HL-60 (cell line): ENCODE results near the gene C11orf16.
"Not testable (repeated sequence)": the region's sequence is repeated elsewhere in the genome, so short reads cannot be mapped to it uniquely, and the experiment has no call there.

ENCODE experiments used
- DNase-seq, 2 experiments: peaks; one replicate each; pipeline ENCODE4 v3.0.0-alpha.2; 2010 to 2020; ENCODE audit warnings: low read depth in 1 of 2, low spot score in 1 of 2
- H3K27ac ChIP-seq: fragments of 250-450 bp; sonication (Bioruptor Pico); replicated peaks from 2 replicates; pipeline ENCODE4 v1.5.1; 2020; ENCODE audit warnings: mild to moderate bottlenecking, moderate library complexity
- H3K27me3 ChIP-seq: fragments of 250-450 bp; sonication (Bioruptor Pico); 2 replicates; pipeline ENCODE4 v1.5.1; 2021; ENCODE audit warnings: mild to moderate bottlenecking, moderate library complexity; ENCODE audit not compliant: insufficient read depth, poor library complexity, severe bottlenecking
- H3K4me3 ChIP-seq: replicated peaks from 2 replicates; pipeline ENCODE4 v1.5.1; 2011; ENCODE audit warnings: mild to moderate bottlenecking, control low read depth, low read length; ENCODE audit not compliant: insufficient read depth
- GABPA ChIP-seq: IDR thresholded peaks from 2 replicates; pipeline ENCODE4 v1.6.1; 2012; ENCODE audit warnings: low read depth
- POLR2AphosphoS5 ChIP-seq: IDR thresholded peaks from 2 replicates; pipeline ENCODE4 v1.6.1; 2012; ENCODE audit warnings: low read depth
- REST ChIP-seq: IDR thresholded peaks from 2 replicates; pipeline ENCODE4 v1.6.1; 2012; ENCODE audit warnings: low read depth; ENCODE audit not compliant: insufficient replicate concordance
- SPI1 ChIP-seq: IDR thresholded peaks from 2 replicates; pipeline ENCODE4 v1.6.1; 2012; ENCODE audit warnings: low read depth, mild to moderate bottlenecking, borderline replicate concordance
- long read RNA-seq: library from polyadenylated mRNA; unstranded; transcript quantifications from one replicate; pipeline ENCODE4 v2.0.0, GENCODE V29; 2020
- TF ChIP-seq, protein P1 (sequence below): IDR thresholded peaks from one replicate; pipeline ENCODE4 v1.5.1; 2011; ENCODE audit warnings: low read length, control low read depth, inconsistent platforms; ENCODE audit not compliant: insufficient read depth

Gene C11orf16
- long read RNA-seq = 0 reads

DNA sequence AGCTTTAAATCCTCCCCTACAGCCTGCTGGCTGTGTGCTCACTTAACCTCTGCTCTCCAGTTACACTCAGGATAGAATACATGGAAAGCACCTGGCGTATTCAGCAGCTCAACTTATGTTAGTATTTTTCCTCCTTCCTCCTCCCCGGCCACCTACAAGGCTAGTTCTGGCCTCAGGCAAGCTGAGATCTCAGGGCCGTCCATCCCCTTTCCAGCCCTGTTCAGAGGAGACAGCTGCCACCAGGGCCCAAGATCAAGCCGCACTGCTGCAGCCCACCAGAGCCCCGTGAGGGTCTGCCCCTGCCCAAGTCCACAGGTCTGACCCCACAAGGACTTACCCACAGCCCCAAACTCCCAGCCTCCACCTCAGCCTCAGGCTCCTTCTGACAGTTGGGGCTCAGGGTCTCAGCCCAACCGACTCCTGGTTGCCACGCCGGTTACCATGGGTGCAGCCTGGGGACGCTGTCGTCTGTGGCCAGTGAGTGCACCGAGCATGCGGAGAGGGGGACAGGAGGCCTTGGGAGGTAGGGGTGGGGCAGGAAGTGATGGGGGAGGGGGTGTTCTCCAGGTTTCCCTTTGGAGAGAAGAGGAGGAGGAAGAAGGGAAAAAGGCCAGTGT, at the start of gene C11orf16:
C11orf16 (minus strand) TSS at position 384 of the 617 bp plus-strand sequence. CDS start 639 bp downstream, outside the sequence.
- Histone ChIP-seq H3K27me3 (no peaks in the 10 kb centered on the region), H3K4me3 (no peak within 1 kb of the TSS), H3K27ac (no peak within 1 kb of the TSS)
- DNase-seq = no peak
- no peak for TF ChIP-seq POLR2AphosphoS5
- no peak for TF ChIP-seq SPI1
- TF ChIP-seq, protein P1, sequence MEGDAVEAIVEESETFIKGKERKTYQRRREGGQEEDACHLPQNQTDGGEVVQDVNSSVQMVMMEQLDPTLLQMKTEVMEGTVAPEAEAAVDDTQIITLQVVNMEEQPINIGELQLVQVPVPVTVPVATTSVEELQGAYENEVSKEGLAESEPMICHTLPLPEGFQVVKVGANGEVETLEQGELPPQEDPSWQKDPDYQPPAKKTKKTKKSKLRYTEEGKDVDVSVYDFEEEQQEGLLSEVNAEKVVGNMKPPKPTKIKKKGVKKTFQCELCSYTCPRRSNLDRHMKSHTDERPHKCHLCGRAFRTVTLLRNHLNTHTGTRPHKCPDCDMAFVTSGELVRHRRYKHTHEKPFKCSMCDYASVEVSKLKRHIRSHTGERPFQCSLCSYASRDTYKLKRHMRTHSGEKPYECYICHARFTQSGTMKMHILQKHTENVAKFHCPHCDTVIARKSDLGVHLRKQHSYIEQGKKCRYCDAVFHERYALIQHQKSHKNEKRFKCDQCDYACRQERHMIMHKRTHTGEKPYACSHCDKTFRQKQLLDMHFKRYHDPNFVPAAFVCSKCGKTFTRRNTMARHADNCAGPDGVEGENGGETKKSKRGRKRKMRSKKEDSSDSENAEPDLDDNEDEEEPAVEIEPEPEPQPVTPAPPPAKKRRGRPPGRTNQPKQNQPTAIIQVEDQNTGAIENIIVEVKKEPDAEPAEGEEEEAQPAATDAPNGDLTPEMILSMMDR = no peak
- TF ChIP-seq REST = no peak
- TF ChIP-seq GABPA = no peak

- no peaks in the 10 kb centered on the region for H3K27me3 ChIP-seq
- H3K27ac ChIP-seq = no peak overlapping the region
- TF ChIP-seq POLR2AphosphoS5 = no peak
- no peak for TF ChIP-seq GABPA
- TF ChIP-seq SPI1 = no peak
- no peak for TF ChIP-seq REST
- TF ChIP-seq, protein P1 = no peak
- no peak overlapping the region for H3K4me3 ChIP-seq
- no peak for DNase-seq
These were observed 47.7 kb upstream of the C11orf16 start for GRCh38 chr11:8980485-8980884.

GRCh38 chr11:8979365-8979764, 46.6 kb upstream of the C11orf16 start:
- not testable (repeated sequence) for H3K27me3 ChIP-seq, H3K27ac ChIP-seq, DNase-seq, H3K4me3 ChIP-seq

DNA sequence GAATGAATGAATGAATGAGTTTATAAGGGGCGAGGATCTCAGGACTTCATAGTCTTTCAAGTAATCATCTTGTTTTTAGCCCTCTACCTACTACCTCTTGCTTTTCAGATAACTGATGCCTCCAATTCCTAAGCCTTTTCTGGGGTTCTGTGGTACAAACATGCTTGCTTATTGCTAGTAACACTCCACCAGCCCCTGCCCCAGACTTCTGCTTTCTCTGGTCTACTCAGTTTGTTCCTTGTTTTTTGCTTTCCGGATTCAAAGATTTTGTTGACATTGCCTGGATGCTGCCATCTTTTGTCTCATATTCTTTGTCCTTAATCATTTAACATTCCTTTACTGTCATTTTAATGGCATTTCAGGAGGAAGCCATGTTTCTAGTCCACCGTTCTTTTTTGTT, 40.4 kb upstream of the C11orf16 start:
- peak; percentile 79; the same call in 1 of the 2 replicates for TF ChIP-seq SPI1
- no peak for TF ChIP-seq POLR2AphosphoS5
- Histone ChIP-seq H3K4me3 (no peak overlapping the region), H3K27me3 (no peaks in the 10 kb centered on the region), H3K27ac (no peak overlapping the region)
- peak in 1 of 2 experiments; percentile 59 for DNase-seq

DNA sequence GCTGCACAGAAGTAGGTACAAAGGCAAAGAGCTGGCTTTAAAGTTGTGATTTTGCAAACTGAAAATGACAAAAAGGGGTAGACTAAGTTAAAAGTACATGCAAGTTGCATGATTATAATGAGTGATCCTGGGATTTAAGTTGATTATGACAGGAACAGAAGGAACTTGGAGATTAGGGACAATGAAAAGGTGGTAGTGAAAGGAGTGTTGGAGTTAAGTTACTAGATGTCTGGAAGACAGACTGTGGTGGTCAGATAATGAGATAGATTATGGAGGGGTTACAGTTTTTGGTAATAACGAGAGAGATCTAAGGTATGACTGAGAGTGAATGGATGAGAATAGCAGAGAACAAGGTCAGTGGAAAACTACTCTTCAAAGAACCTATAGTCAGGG, 39.2 kb upstream of the C11orf16 start:
- DNase-seq = no peak
- H3K27me3 ChIP-seq = no peaks in the 10 kb centered on the region
- no peak overlapping the region for H3K27ac ChIP-seq
- TF ChIP-seq POLR2AphosphoS5 = no peak
- TF ChIP-seq SPI1 = no peak
- no peak for TF ChIP-seq REST
- TF ChIP-seq, protein P1 = no peak
- no peak for TF ChIP-seq GABPA
- H3K4me3 ChIP-seq = no peak overlapping the region
